Transverse colon (tissue), 4 donors: ENCODE data around the gene ST6GALNAC5.

ENCODE experiments used
- EP300 ChIP-seq: sonication (generic); formaldehyde crosslinking; IDR thresholded peaks from one replicate; pipeline ENCODE4 v1.6.1; 2017; ENCODE audit warnings: antibody characterized with exemption, low read depth
- POLR2A ChIP-seq: fragments of 450-650 bp; IDR thresholded peaks from one replicate; pipeline ENCODE4 v1.6.1; 2016; ENCODE audit warnings: antibody characterized with exemption, mild to moderate bottlenecking, moderate library complexity
- POLR2AphosphoS5 ChIP-seq, 3 donors: sonication (generic); formaldehyde crosslinking; IDR thresholded peaks; one replicate each; pipeline ENCODE4 v1.6.1; 2016; ENCODE audit warnings: antibody characterized with exemption in 3 of 3
- TF ChIP-seq, protein P1 (sequence below), 5 experiments: fragments of 200-600 bp in 3 of 5; fragments of 450-650 bp in 2 of 5; sonication (generic) in 3 of 5; IDR thresholded peaks; 1 replicate in 2 of 5; 2 replicates in 3 of 5; pipeline ENCODE4 v1.5.1; 2016 to 2017; ENCODE audit warnings: antibody characterized with exemption in 5 of 5, inconsistent platforms in 3 of 5, mild to moderate bottlenecking in 2 of 5, moderate library complexity in 1 of 5

DNA sequence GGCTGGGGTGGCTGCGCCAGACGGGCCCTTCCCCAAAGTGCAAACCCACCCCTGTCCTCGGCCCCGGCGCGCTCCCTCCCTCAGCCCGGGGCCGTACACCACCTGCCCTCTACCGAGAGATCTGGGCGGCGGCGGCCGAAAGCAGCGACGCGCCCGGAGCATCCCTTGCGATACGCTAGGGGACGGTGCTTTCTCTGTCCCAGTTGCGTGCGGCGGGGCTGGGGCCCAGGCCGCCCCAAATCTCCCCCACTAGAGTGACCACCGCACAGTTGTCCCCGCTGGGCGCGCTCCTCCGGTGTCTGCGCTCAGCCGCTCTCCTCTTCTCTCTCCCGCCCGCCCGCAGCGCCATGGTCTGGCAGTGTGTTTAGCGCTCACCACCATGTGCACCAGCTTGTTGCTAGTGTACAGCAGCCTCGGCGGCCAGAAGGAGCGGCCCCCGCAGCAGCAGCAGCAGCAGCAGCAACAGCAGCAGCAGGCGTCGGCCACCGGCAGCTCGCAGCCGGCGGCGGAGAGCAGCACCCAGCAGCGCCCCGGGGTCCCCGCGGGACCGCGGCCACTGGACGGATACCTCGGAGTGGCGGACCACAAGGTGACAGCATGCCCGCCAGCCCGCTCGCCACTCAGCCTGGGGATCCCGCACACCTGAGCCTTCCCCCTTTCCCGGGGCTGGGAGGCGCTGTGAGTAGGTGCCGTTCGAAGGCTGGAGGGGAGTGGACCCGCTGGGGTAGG, 1.0 kb downstream of the ST6GALNAC5 start:
- TF ChIP-seq POLR2A (no peak), POLR2AphosphoS5 (IDR thresholded peaks at IDR 0.05) (no peak), EP300 (no peak)
- TF ChIP-seq, protein P1, sequence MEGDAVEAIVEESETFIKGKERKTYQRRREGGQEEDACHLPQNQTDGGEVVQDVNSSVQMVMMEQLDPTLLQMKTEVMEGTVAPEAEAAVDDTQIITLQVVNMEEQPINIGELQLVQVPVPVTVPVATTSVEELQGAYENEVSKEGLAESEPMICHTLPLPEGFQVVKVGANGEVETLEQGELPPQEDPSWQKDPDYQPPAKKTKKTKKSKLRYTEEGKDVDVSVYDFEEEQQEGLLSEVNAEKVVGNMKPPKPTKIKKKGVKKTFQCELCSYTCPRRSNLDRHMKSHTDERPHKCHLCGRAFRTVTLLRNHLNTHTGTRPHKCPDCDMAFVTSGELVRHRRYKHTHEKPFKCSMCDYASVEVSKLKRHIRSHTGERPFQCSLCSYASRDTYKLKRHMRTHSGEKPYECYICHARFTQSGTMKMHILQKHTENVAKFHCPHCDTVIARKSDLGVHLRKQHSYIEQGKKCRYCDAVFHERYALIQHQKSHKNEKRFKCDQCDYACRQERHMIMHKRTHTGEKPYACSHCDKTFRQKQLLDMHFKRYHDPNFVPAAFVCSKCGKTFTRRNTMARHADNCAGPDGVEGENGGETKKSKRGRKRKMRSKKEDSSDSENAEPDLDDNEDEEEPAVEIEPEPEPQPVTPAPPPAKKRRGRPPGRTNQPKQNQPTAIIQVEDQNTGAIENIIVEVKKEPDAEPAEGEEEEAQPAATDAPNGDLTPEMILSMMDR (IDR thresholded peaks at IDR 0.05) = peak in 1 of 5 experiments; percentile 10
